Measurements from ENCODE around the gene ABLIM1.

The ABLIM1 gene

GRCh38 chr10:114437473-114438292 is 220.4 kb downstream of the ABLIM1 start:
- DNase-seq: no peak

DNA sequence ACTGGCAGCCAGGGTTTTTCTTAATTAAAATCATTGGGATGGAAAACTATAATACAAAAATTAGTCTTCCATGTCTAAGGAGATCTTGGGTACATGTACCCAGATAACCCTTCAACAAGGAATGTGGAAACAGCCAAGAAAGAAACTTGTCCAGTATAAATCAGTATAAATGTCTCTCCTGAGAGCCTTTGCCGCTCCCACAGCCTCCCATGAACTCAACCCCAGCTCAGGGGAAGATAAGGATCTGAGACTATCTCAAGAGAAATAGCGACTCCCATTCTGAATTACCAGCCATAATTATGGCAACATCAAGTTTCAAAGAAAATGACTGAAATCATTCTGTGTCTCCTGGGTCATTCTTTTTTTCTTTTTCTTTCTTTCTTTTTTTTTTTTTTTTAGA is 221.1 kb downstream of the ABLIM1 start:
- no peak for DNase-seq

DNA sequence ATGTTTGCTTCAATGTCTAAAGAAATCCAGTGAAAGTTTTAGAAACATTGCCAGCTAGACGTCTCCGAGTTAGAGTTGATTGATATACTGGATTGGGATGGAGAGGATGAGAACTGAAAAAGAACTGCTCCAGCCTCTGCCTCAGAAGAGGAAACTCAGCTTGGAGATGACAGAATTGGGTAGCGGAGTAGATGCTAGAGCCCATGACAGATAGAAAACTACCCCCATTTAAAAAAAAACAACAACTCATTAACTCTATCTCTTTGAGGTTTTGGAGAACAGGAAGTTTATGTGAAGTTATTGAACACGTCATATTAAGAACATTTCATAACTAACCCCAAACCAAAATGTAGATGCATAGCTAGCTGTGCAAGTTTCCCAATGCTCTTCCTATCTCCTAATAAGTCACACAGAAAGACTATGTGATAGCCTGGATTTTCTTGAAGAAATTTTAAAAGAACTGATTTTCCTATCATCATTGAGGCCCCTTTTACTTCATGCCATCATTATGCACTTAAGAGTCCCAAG is 225.4 kb downstream of the ABLIM1 start:
- no peak for DNase-seq

GRCh38 chr10:114431414-114432135 is 226.5 kb downstream of the ABLIM1 start:
- no peak for DNase-seq

- DNase-seq: no peak
These were observed 227.2 kb downstream of the ABLIM1 start for GRCh38 chr10:114430688-114431413.

GRCh38 chr10:114429581-114430335 is 228.3 kb downstream of the ABLIM1 start:
- DNase-seq: no peak

- no peak for DNase-seq
These were observed 230.8 kb downstream of the ABLIM1 start for GRCh38 chr10:114427124-114427852.

DNA sequence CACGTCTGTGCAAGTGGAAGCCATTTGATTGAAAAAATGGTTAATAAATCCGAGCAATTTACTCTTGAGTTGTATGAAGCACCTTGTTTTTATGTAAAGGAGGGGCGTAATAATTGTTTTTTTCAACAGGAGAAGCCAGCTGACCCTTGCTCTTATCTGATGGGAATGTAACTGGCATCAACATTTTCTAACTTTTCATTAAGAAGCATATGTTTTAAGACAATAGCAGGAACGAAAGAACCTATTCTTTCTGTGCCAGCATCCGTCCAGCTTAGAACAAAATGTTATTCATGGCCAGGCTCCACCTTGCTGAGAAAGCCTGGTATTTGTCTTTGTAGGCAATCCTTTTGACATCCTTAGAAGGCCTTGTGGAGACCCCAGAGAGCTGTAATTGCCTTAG is 231.6 kb downstream of the ABLIM1 start:
- DNase-seq: no peak

DNA sequence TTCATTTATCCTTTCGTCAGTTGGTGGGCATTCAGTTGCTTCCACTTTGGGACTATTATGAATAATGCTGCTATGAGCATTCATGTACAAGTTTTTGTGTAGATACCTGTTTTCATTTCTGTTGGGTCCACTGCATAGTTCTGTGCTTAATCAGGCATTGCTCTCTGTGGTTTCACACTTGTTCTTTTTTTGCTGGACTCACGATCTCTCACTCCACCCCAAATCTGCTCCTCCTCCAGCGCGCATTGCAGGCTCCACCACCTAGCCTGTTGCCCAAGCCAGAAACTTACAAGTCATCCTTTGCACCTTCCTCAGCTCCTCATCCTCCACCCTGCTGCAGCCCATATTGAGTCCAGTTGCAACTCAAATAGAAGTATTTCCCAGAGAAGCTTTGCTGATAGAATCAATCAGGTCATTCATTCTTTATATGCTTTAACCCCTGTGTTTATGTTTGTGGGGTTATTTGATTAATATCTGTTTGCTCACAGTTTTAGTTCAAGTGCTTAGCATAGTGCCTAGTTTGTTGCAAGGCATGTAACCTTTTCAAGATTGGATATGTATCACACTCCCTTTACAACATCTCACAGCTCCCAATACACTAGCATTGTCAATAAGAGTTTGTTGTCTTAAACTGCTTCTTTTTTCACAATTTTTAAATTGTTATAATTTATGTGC is 237.1 kb downstream of the ABLIM1 start:
- no peak for DNase-seq

- DNase-seq: no peak
These were observed 240.0 kb downstream of the ABLIM1 start for GRCh38 chr10:114418109-114418508.

DNA sequence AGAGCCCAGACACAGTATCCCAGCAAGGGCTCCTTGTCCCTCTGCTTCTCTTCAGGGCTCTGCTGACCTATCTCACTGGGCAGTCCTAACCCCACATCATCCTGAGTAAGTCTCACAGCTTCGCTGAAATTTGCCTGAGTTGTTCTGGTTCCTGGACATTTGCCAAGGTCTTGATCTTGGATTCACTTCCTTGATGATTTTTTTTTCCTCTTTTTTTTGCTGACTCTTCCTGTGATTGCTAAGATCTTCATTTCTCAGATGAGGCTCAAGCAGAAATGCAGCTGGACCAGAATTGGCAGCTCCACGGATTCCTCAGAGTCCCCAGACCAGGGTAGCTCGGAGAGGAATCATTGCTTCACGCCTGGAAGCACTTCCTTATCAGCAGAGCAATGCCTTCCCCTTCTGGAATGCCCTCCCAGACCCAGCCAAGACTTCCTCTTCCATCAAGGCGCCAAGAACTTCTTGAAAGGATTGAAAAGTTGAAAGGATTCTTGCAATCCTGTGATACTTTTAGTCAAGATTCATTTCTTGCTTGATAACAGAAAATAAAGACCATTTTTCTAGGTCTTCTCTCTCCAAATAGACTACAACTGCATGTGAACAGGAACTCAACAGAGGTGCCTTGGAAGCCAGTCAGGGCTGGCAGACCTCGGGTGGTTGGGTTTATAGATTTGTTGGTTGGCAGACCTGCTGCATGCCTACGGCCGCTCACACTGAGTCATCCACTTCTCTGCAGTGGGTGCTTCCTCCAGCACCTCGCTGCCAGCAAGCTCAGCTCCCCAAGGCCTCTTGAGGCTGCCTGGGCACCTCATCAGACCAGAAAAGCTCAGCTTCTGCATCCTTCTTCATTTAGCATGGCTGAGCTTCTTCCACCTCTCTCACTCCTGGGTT is 244.9 kb downstream of the ABLIM1 start:
- DNase-seq: no peak

- DNase-seq: no peak
These were observed 249.1 kb downstream of the ABLIM1 start for GRCh38 chr10:114408968-114409444.

DNA sequence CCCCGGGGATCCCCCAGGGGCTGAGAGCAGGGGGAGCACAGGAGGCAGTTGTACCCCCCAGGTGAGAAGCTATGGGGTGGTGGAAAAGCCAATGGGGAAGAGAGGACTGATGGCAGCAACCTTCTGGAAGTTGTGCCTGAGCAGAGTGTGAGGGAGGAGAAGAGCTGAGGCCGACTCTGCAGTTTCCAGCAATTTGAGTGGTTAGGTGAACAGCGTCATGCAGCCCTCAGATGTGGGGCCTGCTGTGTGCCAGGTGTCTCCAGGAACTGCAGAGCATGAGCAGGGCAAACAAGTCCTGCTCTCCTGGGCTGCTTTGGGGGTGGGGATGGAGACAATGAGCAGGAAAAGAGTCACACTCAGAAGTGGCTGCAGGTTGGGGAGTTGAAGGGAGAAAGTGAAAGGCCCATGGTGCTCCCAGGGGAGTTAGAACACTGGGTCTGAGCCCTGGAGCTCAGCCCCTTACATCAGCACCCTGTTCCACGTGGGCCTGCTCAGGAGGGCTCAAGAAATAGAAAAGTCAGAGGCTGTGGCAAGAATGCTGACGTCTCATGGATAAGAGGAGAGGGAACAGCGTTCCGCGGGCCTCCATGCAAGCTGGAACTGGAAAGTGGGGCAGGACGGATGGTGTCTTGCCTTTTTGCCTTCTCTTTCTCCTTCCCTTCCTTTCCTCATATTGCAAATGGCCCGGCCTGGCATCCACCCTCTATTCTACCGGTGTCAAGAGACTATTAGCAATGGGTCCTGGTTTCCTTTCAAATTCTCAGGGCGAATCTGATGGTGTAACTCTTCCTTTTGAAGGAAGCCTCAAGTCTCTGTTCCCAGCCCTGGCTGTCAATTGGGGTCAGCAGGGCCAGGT is 249.7 kb downstream of the ABLIM1 start:
- no peak for DNase-seq

- no peak for DNase-seq
These were observed 251.6 kb downstream of the ABLIM1 start for GRCh38 chr10:114406455-114406854.

DNA sequence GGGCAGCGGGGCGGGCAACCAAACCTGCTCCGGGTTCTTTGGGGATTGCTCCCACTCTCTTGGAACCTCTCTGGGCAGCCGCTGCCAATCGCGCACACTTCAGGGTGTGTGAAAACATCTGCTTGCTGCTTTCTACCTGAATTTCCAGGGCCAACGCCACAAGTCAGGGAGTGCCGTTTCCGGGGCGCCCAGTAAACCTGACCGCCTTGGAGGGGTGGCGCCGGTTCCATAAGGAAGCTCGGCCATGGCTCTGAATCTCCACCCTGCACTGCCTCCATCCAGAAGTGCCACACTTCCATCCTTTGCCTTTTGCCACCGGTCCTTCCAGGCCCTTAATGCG is 253.1 kb downstream of the ABLIM1 start:
- no peak for DNase-seq

DNA sequence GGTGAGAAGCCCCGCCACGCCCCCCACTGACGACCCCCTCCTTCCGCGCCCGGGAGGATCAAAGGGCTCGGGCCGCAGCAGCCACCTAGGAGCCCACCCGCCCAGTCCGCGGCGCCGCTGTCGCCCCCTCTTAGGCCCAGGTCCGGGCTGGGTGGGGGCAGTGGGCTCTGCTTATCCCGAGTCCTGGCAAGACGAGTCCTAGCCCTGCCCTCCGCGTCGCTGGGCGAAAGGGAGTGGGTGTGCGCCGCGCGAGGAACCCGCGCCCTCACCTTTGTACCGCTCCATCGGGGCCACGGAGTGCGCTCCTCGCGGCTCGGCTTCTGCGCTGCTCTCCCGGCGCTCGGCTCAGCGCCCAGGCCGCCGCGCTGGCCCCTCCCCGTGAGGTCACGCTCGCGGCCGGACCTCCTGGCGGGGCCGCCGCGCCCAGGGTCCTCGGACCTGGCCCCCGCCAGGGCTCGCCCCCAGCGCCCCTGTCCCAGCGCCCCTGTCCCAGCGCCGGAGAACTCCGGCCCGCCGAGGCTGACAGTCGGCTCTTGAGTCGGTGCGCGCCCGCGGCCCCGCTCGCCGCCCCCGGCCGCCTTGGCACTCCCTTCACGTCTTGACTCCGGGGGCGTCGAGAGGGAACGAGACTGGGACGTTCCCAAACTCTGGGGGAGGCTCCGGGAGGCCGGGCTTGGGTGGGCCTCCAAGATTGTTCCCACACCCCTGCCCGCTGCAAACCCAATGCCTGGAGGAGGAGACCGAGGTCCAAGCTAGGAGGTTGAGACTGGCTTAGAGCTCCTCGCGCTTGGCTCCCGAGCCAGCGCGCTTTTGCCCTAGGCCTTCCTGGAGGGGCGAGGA is 253.7 kb downstream of the ABLIM1 start, which contains the start of gene AFAP1L2:
Gene AFAP1L2, minus strand, starts transcription at position 332 of the 840 bp plus-strand sequence. Its CDS starts 47 bp downstream, at position 285.
- DNase-seq: no peak

- no peak for DNase-seq
These were observed 254.4 kb downstream of the ABLIM1 start for GRCh38 chr10:114403541-114404161.

All from GDM1 (cell line).